ENCODE data around the gene OSBPL7.

DNA sequence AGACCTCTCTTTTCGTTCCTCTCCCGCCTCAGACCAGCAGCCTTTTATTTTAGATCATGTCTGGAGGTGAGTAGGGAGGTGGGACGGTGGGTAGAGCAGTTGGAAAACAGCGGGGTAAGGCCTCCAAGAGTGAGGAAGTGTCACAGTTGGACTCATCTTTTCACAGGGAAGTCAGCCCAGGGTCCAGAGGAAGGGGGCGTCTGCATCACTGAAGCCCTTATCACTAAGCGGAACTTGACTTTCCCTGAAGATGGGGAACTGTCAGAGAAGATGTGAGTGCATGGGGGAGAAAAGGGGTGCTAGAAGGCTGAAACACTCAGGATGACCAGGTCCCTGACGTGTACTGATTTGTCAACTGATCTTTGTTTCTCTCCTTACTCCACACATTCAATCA is 10.3 kb upstream of the OSBPL7 start:
- TF ChIP-seq, protein P1, sequence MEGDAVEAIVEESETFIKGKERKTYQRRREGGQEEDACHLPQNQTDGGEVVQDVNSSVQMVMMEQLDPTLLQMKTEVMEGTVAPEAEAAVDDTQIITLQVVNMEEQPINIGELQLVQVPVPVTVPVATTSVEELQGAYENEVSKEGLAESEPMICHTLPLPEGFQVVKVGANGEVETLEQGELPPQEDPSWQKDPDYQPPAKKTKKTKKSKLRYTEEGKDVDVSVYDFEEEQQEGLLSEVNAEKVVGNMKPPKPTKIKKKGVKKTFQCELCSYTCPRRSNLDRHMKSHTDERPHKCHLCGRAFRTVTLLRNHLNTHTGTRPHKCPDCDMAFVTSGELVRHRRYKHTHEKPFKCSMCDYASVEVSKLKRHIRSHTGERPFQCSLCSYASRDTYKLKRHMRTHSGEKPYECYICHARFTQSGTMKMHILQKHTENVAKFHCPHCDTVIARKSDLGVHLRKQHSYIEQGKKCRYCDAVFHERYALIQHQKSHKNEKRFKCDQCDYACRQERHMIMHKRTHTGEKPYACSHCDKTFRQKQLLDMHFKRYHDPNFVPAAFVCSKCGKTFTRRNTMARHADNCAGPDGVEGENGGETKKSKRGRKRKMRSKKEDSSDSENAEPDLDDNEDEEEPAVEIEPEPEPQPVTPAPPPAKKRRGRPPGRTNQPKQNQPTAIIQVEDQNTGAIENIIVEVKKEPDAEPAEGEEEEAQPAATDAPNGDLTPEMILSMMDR (IDR thresholded peaks at IDR 0.05), result no peak
- no peak for TF ChIP-seq POLR2A (IDR thresholded peaks at IDR 0.05)

Measured in sigmoid colon (tissue), 3 donors.